SK-N-SH treated with all-trans-retinoic acid at 6 μM for 48 hours (cell line): ENCODE results near the gene MACC1.

ENCODE experiments used
- ATAC-seq: fragments of 200-7000 bp; cut with Tn5 transposase; 3 replicates; pipeline ENCODE4 v1.9.1; 2020; ENCODE audit warnings: mild to moderate bottlenecking, moderate library complexity
- ARNTL ChIP-seq: fragments of 450-650 bp; formaldehyde crosslinking; IDR thresholded peaks from 2 replicates; pipeline ENCODE4 v1.5.0; 2020; ENCODE audit warnings: low read depth, mild to moderate bottlenecking, moderate library complexity, borderline replicate concordance
- CSDC2 ChIP-seq: fragments of 250-450 bp; sonication (Bioruptor Pico); IDR thresholded peaks from 2 replicates; pipeline ENCODE4 v1.5.0; 2020; ENCODE audit warnings: mild to moderate bottlenecking, moderate library complexity
- ESRRG ChIP-seq: fragments of 250-450 bp; sonication (Bioruptor Pico); IDR thresholded peaks from 2 replicates; pipeline ENCODE4 v1.6.1; 2021; ENCODE audit warnings: mild to moderate bottlenecking
- GLIS3 ChIP-seq: fragments of 250-450 bp; sonication (Bioruptor Pico); IDR thresholded peaks from 2 replicates; pipeline ENCODE4 v1.5.0; 2020; ENCODE audit warnings: mild to moderate bottlenecking, moderate library complexity
- OSR1 ChIP-seq: fragments of 250-450 bp; sonication (Bioruptor Pico); IDR thresholded peaks from 2 replicates; pipeline ENCODE4 v1.8.0; 2022; ENCODE audit warnings: moderate library complexity, mild to moderate bottlenecking, inconsistent platforms
- PATZ1 ChIP-seq: fragments of 250-450 bp; sonication (Bioruptor Pico); IDR thresholded peaks from 2 replicates; pipeline ENCODE4 v1.8.0; 2020; ENCODE audit warnings: mild to moderate bottlenecking, moderate library complexity, borderline replicate concordance
- POU6F1 ChIP-seq: fragments of 250-450 bp; sonication (Bioruptor Pico); IDR thresholded peaks from 2 replicates; pipeline ENCODE4 v1.8.0; 2021; ENCODE audit warnings: low read depth, mild to moderate bottlenecking, moderate library complexity, borderline replicate concordance
- PPARA ChIP-seq: fragments of 250-450 bp; sonication (Bioruptor Pico); IDR thresholded peaks from 2 replicates; pipeline ENCODE4 v1.5.0; 2020; ENCODE audit warnings: mild to moderate bottlenecking, borderline replicate concordance
- RARB ChIP-seq: fragments of 250-450 bp; sonication (Bioruptor Pico); IDR thresholded peaks from 2 replicates; pipeline ENCODE4 v1.8.0; 2021; ENCODE audit warnings: mild to moderate bottlenecking, moderate library complexity
- SNAI2 ChIP-seq: fragments of 250-450 bp; sonication (Bioruptor Pico); IDR thresholded peaks from 2 replicates; pipeline ENCODE4 v1.5.0; 2020; ENCODE audit warnings: mild to moderate bottlenecking, moderate library complexity
- TCF4 ChIP-seq: fragments of 250-450 bp; sonication (Bioruptor Pico); IDR thresholded peaks from 2 replicates; pipeline ENCODE4 v1.8.0; 2021; ENCODE audit warnings: mild to moderate bottlenecking, moderate library complexity, borderline replicate concordance
- TOX ChIP-seq: fragments of 250-450 bp; sonication (Bioruptor Pico); IDR thresholded peaks from 2 replicates; pipeline ENCODE4 v1.8.0; 2021; ENCODE audit warnings: mild to moderate bottlenecking, moderate library complexity, borderline replicate concordance
- TSHZ2 ChIP-seq: fragments of 250-450 bp; sonication (Bioruptor Pico); IDR thresholded peaks from 2 replicates; pipeline ENCODE4 v1.5.0; 2020; ENCODE audit warnings: mild to moderate bottlenecking, moderate library complexity
- ZC3H10 ChIP-seq: fragments of 250-450 bp; sonication (Bioruptor Pico); IDR thresholded peaks from 2 replicates; pipeline ENCODE4 v1.5.1; 2021; ENCODE audit warnings: mild to moderate bottlenecking, moderate library complexity
- ZFP30 ChIP-seq: fragments of 450-650 bp; formaldehyde crosslinking; IDR thresholded peaks from 2 replicates; pipeline ENCODE4 v1.5.0; 2022; ENCODE audit warnings: mild to moderate bottlenecking, moderate library complexity
- ZNF565 ChIP-seq: fragments of 450-650 bp; formaldehyde crosslinking; conservative IDR thresholded peaks from 2 replicates; pipeline ENCODE4 v1.5.0; 2020; ENCODE audit warnings: low read depth, mild to moderate bottlenecking, moderate library complexity
- ZNF70 ChIP-seq: fragments of 450-650 bp; formaldehyde crosslinking; IDR thresholded peaks from 2 replicates; pipeline ENCODE4 v1.5.0; 2020; ENCODE audit warnings: mild to moderate bottlenecking, moderate library complexity
- ZNF8 ChIP-seq: fragments of 450-650 bp; formaldehyde crosslinking; IDR thresholded peaks from 2 replicates; pipeline ENCODE4 v1.5.0; 2020; ENCODE audit warnings: mild to moderate bottlenecking, moderate library complexity
- TF ChIP-seq, protein P1 (sequence below): fragments of 250-450 bp; sonication (Bioruptor Pico); IDR thresholded peaks from 2 replicates; pipeline ENCODE4 v1.5.1; 2020; ENCODE audit warnings: low read depth, mild to moderate bottlenecking, moderate library complexity
- TF ChIP-seq, protein P2 (sequence below): fragments of 250-450 bp; sonication (Bioruptor Pico); IDR thresholded peaks from 2 replicates; pipeline ENCODE4 v1.5.1; 2021; ENCODE audit warnings: mild to moderate bottlenecking, moderate library complexity

Gene MACC1

GRCh38 chr7:20228654-20229053 lies 11.5 kb upstream of the MACC1 start:
- ATAC-seq = no peak
- TF ChIP-seq TSHZ2 (CRISPR knock-in tag) (no peak), TOX (CRISPR knock-in tag) (no peak)

DNA sequence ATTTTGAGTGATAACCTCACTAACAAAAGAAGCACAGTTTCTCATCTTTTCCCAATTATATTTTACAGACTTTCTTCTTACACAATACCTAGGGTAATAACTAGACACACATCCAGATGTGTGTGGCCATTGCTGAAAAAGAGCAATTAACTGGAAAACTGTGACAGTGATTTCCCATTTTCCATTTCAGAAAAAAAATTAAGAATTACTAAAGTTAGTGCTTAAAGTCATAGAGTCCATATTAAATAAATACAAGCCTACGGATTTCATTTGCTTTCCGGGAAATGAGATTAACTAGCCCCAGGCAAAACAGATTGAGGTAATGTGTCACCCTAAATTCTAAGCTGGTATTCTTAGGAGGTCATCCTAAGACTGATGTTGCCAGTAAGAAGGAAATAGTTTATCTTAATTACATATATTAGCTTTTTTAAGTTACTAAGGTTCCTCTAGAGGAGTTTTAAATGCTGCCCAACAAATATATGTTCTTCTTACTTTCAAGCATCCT lies 10.2 kb upstream of the MACC1 start:
- no peak for ATAC-seq
- no peak for TF ChIP-seq ZNF70
- TF ChIP-seq, protein P1, sequence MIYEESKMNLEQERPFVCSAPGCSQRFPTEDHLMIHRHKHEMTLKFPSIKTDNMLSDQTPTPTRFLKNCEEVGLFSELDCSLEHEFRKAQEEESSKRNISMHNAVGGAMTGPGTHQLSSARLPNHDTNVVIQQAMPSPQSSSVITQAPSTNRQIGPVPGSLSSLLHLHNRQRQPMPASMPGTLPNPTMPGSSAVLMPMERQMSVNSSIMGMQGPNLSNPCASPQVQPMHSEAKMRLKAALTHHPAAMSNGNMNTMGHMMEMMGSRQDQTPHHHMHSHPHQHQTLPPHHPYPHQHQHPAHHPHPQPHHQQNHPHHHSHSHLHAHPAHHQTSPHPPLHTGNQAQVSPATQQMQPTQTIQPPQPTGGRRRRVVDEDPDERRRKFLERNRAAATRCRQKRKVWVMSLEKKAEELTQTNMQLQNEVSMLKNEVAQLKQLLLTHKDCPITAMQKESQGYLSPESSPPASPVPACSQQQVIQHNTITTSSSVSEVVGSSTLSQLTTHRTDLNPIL (CRISPR knock-in tag) = no peak
- TF ChIP-seq ARNTL (CRISPR knock-in tag) = no peak
- TF ChIP-seq ZC3H10 (CRISPR knock-in tag) = no peak
- no peak for TF ChIP-seq ZNF8 (CRISPR knock-in tag)
- TF ChIP-seq ESRRG (CRISPR knock-in tag) = no peak
- TF ChIP-seq TSHZ2 (CRISPR knock-in tag) = no peak
- TF ChIP-seq, protein P2, sequence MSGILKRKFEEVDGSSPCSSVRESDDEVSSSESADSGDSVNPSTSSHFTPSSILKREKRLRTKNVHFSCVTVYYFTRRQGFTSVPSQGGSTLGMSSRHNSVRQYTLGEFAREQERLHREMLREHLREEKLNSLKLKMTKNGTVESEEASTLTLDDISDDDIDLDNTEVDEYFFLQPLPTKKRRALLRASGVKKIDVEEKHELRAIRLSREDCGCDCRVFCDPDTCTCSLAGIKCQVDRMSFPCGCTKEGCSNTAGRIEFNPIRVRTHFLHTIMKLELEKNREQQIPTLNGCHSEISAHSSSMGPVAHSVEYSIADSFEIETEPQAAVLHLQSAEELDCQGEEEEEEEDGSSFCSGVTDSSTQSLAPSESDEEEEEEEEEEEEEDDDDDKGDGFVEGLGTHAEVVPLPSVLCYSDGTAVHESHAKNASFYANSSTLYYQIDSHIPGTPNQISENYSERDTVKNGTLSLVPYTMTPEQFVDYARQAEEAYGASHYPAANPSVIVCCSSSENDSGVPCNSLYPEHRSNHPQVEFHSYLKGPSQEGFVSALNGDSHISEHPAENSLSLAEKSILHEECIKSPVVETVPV (CRISPR knock-in tag) = no peak
- no peak for TF ChIP-seq CSDC2 (CRISPR knock-in tag)
- TF ChIP-seq PATZ1 (CRISPR knock-in tag) = no peak
- TF ChIP-seq RARB (CRISPR knock-in tag) = no peak
- TF ChIP-seq PPARA (CRISPR knock-in tag) = no peak
- TF ChIP-seq OSR1 = no peak
- TF ChIP-seq TCF4 (CRISPR knock-in tag) = no peak; the same call in 1 of the 2 replicates
- no peak for TF ChIP-seq ZNF565 (CRISPR knock-in tag)
- TF ChIP-seq TOX (CRISPR knock-in tag) = no peak

DNA sequence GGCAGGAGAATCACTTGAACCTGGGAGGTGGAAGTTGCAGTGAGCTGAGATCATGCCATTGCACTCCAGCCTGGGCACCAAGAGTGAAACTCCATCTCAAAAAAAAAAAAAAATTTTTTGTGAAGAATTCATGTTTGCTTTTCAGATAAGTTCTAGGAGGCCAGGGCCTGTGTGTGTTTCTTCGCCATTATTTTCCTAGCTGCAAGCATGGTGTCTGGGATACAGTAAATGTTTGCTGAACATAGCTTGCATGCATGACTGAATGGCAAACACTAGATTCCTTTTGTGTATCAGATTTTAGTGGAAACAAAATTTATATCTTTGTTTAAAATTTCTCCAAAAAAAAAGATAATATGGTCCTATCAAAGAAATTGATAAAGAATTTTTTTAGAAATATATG lies 9.7 kb upstream of the MACC1 start:
- ATAC-seq = no peak
- TF ChIP-seq POU6F1 (CRISPR knock-in tag) (no peak), TOX (CRISPR knock-in tag) (no peak), GLIS3 (CRISPR knock-in tag) (no peak), SNAI2 (no peak), ZNF565 (CRISPR knock-in tag) (no peak), ZFP30 (no peak), OSR1 (no peak), TSHZ2 (CRISPR knock-in tag) (no peak), ARNTL (CRISPR knock-in tag) (no peak), CSDC2 (CRISPR knock-in tag) (no peak), ZNF70 (no peak)
